Measurements from ENCODE around the gene FAM76A.
A peak's percentile ranks its signal among the peaks of the same experiment; 100 is the strongest.
"Not testable (repeated sequence)": the region's sequence is repeated elsewhere in the genome, so short reads cannot be mapped to it uniquely, and the experiment has no call there.

FAM76A gene

GRCh38 chr1:27724961-27725373, 794 bp upstream of the FAM76A start:
- no peak for DNase-seq (ENCODE audit: low read depth)

- peak; percentile 23 for DNase-seq (ENCODE audit: low read depth)
Measured at GRCh38 chr1:27726173-27727044, 648 bp downstream of the FAM76A start.

DNA sequence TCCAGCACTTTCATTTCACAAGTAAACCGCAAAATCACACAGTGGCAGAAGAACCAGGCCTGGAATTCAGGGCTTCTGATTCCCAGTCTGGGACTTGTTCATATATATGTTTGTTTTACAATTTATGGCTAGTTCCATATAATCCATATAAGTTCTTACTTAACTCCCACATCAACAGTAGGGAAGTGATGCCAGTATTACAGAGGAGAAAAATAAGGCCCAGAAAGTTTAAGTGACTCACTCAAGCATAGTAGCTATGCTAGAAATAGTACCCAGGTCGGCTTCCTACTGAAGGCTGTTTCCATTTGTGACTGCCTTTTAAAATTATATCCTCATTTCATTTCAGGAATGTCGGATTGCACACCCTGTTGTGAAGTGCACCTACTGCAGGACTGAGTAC, 1.4 kb downstream of the FAM76A start:
- DNase-seq (ENCODE audit: low read depth), result no peak

- no peak for DNase-seq (ENCODE audit: low read depth)
Measured at GRCh38 chr1:27736252-27736651, 10.5 kb downstream of the FAM76A start.

- no peak for DNase-seq (ENCODE audit: low read depth)
Measured at GRCh38 chr1:27741121-27741520, 15.4 kb downstream of the FAM76A start.

- DNase-seq (ENCODE audit: low read depth), result no peak
Measured at GRCh38 chr1:27744556-27744955, 18.8 kb downstream of the FAM76A start.

- DNase-seq (ENCODE audit: low read depth), result no peak
Measured at GRCh38 chr1:27745466-27745865, 19.7 kb downstream of the FAM76A start.

DNA sequence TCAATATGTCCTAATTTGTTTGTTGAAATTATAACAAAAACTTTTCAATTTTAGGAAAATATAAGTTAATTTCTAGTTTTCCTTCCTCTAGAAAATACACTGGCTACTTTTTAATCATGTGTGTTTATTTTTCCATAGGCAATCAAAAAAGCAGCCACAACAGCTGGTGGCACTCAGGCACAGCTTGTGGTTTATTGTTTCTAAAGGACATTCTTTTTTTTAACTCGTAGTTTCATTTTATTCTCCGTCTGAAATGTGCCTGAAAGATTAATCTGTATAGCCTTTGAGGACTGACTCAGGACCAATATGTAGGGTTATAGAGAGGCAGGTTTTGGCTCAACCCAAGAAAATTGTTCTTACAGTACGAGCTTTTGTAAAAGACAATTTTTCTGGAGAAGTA, 26.6 kb downstream of the FAM76A start:
- no peak for DNase-seq (ENCODE audit: low read depth)

DNA sequence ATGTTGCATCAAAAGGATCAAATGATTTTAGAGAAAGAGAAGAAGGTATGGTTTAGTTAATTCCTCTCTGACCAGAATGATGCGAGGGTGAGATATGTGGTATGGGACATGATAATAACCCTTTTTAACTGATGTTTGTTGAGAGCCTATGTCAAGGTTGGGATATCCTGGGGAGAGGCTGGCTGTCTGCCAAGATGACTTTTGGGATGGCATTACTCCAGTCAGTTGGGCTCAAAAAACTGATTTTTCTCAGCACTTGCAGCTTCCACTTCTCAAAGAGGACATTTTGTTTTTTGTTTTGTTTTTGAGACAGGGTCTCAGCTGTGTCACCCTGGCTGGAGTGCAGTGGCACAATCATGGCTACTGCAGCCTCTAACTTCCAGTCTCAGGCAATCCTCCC, 29.5 kb downstream of the FAM76A start:
- DNase-seq (ENCODE audit: low read depth), result no peak

DNA sequence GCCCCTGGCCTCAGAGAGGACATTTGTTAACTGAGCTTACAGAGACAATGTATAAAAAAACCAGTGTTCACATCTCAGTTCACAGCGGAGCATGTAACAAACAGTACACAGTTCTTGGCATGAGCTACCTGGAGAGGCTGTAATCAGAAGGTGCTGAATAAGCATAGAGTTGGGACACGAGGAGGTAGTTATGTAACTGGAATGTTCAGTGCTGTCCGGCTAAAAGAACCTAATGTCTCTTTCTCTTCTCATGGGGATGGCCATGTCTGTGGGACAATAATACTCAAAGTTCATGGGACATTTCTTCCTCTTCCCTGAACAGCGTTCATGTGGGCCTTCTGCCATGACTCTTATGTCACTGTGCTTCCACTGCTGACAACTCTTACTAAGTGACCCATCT, 30.1 kb downstream of the FAM76A start:
- no peak for DNase-seq (ENCODE audit: low read depth)

DNA sequence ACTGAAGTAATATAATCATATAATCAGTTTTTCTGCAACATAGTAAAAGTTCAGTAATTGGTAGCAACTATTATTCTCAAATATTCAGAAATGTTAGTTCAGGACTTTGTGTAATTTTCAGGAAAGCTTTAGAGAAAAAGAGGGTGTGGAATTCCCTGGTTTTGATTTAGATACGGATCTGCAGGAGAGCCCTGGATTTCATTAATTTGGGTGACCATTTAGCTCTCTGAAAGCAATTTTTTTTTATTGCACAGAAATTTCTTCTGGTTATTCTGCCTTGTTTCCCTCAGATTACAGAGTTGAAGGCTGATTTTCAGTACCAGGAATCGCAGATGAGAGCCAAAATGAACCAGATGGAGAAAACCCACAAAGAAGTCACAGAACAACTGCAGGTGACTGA, 33.5 kb downstream of the FAM76A start:
- no peak for DNase-seq (ENCODE audit: low read depth)

GRCh38 chr1:27760426-27760825, 34.7 kb downstream of the FAM76A start:
- no peak for DNase-seq (ENCODE audit: low read depth)

DNA sequence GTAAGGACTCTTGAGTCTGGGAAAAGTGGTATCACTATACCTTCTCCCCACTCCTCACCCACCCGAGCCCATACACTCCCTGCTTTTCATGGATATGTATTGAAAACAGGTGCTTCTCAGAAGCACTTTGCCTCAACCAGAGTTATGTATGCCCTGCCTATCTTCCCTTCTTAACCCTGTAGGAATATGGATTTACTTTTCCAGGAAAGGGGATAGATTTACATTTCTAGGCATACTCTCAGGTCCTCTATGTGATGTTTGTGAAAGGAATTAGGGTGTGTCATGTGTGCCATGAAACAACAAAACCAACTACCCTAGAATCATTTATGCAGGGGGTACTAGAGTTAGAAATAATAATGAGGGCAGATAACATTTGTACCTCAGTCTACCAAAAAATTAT, 36.3 kb downstream of the FAM76A start:
- DNase-seq (ENCODE audit: low read depth), result no peak

DNA sequence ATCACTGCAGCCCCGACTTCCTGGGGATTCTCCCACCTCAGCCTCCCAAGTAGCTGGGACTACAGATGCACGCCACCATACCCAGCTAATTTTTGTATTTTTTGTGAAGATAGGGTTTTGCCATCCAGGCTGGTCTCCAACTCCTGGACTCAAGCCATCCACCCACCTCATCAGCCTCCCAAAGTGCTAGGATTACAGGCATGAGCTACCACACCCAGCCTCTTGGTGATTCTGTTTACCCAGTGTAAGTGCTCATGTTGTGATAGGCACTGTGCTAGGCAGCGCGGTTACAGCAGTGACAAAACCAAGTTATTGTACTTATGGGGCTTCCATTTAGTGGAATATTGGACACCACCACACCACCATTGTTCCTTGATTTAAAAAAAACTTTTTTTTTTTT, 37.6 kb downstream of the FAM76A start:
- no peak for DNase-seq (ENCODE audit: low read depth)

DNA sequence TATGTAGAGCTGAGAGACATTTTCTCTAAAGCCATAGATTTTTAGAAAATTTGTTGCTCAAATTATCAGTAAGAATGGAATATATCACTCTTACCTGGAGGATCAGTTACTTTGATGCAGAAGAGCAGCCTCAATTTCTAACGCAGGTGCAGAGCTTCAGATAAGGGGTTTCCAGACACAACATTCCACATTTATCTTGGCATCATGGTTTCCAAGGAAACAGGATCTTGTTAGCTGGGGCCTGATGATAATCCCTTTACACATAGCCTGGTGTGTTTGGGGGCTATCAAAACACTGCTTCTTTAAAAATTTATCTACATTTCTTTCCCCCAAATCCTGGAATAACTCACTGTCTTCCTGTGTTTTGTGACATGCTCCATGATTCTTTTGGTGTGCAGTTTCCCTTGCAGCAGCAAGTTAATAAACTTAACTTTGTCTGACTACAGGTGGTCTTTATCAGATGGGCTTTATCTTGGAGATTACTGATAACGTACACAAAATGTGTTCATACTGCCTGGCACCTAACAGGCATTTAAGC, 44.6 kb downstream of the FAM76A start:
- no peak for DNase-seq (ENCODE audit: low read depth)

GRCh38 chr1:27772036-27772931, 46.5 kb downstream of the FAM76A start:
- no peak for DNase-seq (ENCODE audit: low read depth)

DNA sequence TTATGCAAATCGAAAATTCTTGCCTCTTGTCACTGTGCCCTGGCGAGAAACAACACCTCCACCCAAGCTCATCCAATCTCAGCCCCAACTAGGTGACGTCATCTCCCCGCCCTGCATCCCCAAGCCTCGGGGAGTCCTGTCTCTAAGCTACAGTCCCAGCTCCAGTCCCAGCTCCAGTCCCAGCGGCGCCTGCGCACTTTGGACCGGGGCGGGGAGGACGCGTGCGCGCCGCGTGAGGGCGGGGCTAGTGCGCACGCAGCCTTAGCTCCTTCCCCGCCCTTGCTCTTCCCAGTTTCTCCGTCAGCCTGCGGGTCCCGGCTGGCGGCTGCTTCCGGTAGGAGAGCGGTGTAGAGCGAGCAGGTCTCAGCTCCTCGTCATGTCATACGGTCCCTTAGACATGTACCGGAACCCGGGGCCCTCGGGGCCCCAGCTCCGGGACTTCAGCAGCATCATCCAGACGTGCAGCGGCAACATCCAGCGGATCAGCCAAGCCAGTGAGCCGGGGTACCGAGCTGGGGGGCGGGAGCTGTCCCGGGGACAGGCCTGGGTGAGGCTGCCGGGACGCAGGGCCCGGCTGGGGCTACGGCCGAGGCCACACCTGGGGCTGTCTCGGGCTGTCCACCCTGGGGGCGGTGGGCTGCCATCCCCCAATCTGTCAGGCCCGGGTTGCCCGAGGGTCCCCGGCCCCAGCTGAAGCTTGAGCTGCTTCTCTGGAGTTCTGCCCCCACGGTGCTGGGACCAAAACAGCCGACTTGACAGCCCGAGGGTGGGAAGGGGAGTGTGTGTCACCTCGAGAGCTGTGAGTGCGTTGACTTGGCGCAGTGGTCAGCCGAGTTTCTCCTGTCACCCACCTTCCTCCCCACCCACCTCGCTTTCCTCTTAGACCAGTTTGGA, 47.4 kb downstream of the FAM76A start, which contains the start of gene STX12:
Gene STX12 (plus strand): TSS at position 288 of the 894 bp plus-strand sequence. CDS start 89 bp downstream, at position 377.
- peak; percentile 97 for DNase-seq (ENCODE audit: low read depth)

DNA sequence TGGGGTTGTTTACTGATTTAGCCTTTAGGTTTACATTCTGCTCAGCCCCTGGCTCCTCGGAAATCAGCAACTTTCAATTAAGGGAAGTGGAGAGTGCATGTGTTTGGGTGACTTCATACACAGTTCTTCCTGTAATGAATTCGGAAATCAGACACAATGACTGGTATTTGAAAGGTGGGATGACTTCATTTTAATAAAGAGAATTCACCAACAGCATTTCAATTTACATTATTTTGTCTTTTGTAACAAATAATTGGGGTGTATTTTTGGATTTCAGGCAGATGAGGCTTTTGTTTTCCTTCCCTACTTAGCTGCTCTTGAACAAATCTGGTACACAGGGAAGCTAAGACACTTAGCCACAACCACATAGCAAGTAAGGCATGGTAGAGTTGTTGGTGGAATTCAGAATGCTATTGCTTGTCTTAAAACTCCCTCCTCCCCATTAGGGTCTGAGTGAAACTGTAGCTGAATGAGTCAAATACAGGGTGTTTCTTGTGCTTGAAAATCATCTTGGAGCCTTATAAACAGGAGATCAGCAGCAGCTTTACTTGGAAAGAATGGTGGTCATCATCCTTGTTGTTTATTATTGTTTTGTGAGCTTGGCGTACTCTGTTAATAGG, 48.2 kb downstream of the FAM76A start:
- DNase-seq (ENCODE audit: low read depth), result no peak

GRCh38 chr1:27774654-27775053, 48.9 kb downstream of the FAM76A start:
- DNase-seq (ENCODE audit: low read depth), result no peak

DNA sequence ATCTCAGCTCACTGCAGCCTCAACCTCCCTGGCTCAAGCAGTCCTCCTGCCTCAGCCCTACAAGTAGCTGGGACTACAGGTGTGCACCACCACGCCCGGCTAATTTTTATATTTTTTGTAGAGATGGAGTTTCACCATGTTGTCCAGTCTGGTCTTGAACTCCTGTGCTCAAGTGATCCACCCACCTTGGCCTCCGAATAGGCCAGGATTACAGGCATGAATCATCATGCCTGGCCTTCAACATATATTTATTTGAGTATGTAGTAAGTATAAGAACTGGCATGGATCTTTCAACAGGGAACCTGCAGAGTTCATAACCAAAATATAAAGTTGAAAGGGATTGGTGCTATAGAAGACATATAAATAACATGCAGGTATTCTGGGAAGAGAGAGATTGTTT, 49.6 kb downstream of the FAM76A start:
- DNase-seq (ENCODE audit: low read depth), result not testable (repeated sequence)

GRCh38 chr1:27776276-27776675, 50.5 kb downstream of the FAM76A start:
- not testable (repeated sequence) for DNase-seq (ENCODE audit: low read depth)
